ENCODE data around the gene SLC9A6. TPM values are rescaled to one million over a fixed set of nuclear protein-coding genes. Genes with fewer than 3 reads are reported as not detected.

SLC9A6 gene
- total and polyA plus RNA-seq, 2 of the 13 experiments (the other 11 are each of a cell fraction or from before 2014, with no cell fraction given), result 3.9 to 8.0 TPM

GRCh38 chrX:136063340-136064079 lies 78.3 kb downstream of the SLC9A6 start:
- no TSS peak for BruUV-seq (replicated peaks)
- ATAC-seq (no peak), FAIRE-seq (no peak), DNase-seq (ENCODE audit: low spot score) (no peak)
- H3K9me3 ChIP-seq (ENCODE audit: low read length), result no peaks in the 10 kb centered on the region
- no peaks in the 10 kb centered on the region for H3K36me3 ChIP-seq (replicated peaks in 1 of 2; ENCODE audit: control insufficient read depth in 1 of 2, insufficient read depth in 2 of 2, low read length in 2 of 2)
- H3K4me1 ChIP-seq (ENCODE audit: insufficient read depth, low read length), result no peaks in the 10 kb centered on the region
- no peaks in the 10 kb centered on the region for H4K20me1 ChIP-seq (ENCODE audit: insufficient read depth, low read length)
- ChIA-PET CTCF (ENCODE audit: low intra/inter-chr PET ratio, low total read pairs) (no interaction called here), POLR2A (no interaction called here)
- TF ChIP-seq PITX1 (CRISPR knock-in tag; IDR thresholded peaks at IDR 0.05) (no peak), ZNF639 (CRISPR knock-in tag; conservative IDR thresholded peaks at IDR 0.05) (no peak), ZNF552 (CRISPR knock-in tag; IDR thresholded peaks at IDR 0.05; ENCODE audit: borderline replicate concordance) (no peak), FOXC1 (CRISPR knock-in tag; IDR thresholded peaks at IDR 0.05; ENCODE audit: borderline replicate concordance) (no peak), ZNF234 (CRISPR knock-in tag; conservative IDR thresholded peaks at IDR 0.05) (no peak)
- no peaks in the 10 kb centered on the region for H3K79me2 ChIP-seq (ENCODE audit: insufficient read depth, low read length)
- 2% methylated on average over 5 of the region's 7 CpGs for WGBS (ENCODE audit: low lambda C conversion rate)
- no peak overlapping the region for H3K27ac ChIP-seq (ENCODE audit: extremely low read length, insufficient read depth, low read length)
- in situ Hi-C loops (cut with HindIII; ENCODE audit: extremely low pct_ligation_motif_present, low pct_unique_long_range_greater_than_20kb), result no loop called here
- no peak overlapping the region for H2AFZ ChIP-seq (ENCODE audit: low read length)
- H3K27me3 ChIP-seq (ENCODE audit: control insufficient read depth in 1 of 2, insufficient read depth in 2 of 2, low read length in 2 of 2), result no peaks in the 10 kb centered on the region; a peak in 1 of 5 replicates
- no peak overlapping the region for H3K4me3 ChIP-seq (replicated peaks in 1 of 3; ENCODE audit: insufficient read depth in 1 of 3, low read depth in 2 of 3, low read length in 3 of 3)
- intact Hi-C loops (cut with micrococcal nuclease; ENCODE audit: unreplicated experiment), result no loop called here
- H3K9ac ChIP-seq (ENCODE audit: insufficient read depth, low read depth, low read length), result no peak overlapping the region
- no peak overlapping the region for H3K4me2 ChIP-seq (ENCODE audit: low read depth, low read length)

GRCh38 chrX:136064661-136065043 lies 79.4 kb downstream of the SLC9A6 start:
- no peak overlapping the region for H3K4me2 ChIP-seq (ENCODE audit: low read depth, low read length)
- ATAC-seq (no peak), DNase-seq (ENCODE audit: low spot score) (no peak), FAIRE-seq (no peak)
- no peaks in the 10 kb centered on the region for H3K9me3 ChIP-seq (ENCODE audit: low read length)
- no peak overlapping the region for H3K27ac ChIP-seq (ENCODE audit: extremely low read length, insufficient read depth, low read length)
- no TSS peak for BruUV-seq (replicated peaks)
- no peak overlapping the region for H3K9ac ChIP-seq (ENCODE audit: insufficient read depth, low read depth, low read length)
- H3K4me1 ChIP-seq (ENCODE audit: insufficient read depth, low read length), result no peaks in the 10 kb centered on the region
- no peaks in the 10 kb centered on the region for H4K20me1 ChIP-seq (ENCODE audit: insufficient read depth, low read length)
- H3K4me3 ChIP-seq (replicated peaks in 1 of 3; ENCODE audit: insufficient read depth in 1 of 3, low read depth in 2 of 3, low read length in 3 of 3), result no peak overlapping the region
- ChIA-PET POLR2A (no interaction called here), CTCF (ENCODE audit: low intra/inter-chr PET ratio, low total read pairs) (no interaction called here)
- in situ Hi-C loops (cut with HindIII; ENCODE audit: extremely low pct_ligation_motif_present, low pct_unique_long_range_greater_than_20kb) (no loop called here), intact Hi-C loops (cut with micrococcal nuclease; ENCODE audit: unreplicated experiment) (no loop called here)
- no peaks in the 10 kb centered on the region for H3K36me3 ChIP-seq (replicated peaks in 1 of 2; ENCODE audit: control insufficient read depth in 1 of 2, insufficient read depth in 2 of 2, low read length in 2 of 2)
- no peaks in the 10 kb centered on the region for H3K79me2 ChIP-seq (ENCODE audit: insufficient read depth, low read length)
- no peak overlapping the region for H2AFZ ChIP-seq (ENCODE audit: low read length)
- H3K27me3 ChIP-seq (ENCODE audit: control insufficient read depth in 1 of 2, insufficient read depth in 2 of 2, low read length in 2 of 2), result no peaks in the 10 kb centered on the region; a peak in 1 of 5 replicates
- WGBS (ENCODE audit: low lambda C conversion rate), result 11% methylated on average over 3 of the region's 3 CpGs
- TF ChIP-seq ATF5 (CRISPR knock-in tag; IDR thresholded peaks at IDR 0.05; ENCODE audit: low read depth) (no peak), STAT6 (CRISPR knock-in tag; IDR thresholded peaks at IDR 0.05; ENCODE audit: borderline replicate concordance) (no peak), ZSCAN30 (CRISPR knock-in tag; IDR thresholded peaks at IDR 0.05) (no peak), GPN1 (CRISPR knock-in tag; IDR thresholded peaks at IDR 0.05; ENCODE audit: borderline replicate concordance) (no peak), SRSF4 (IDR thresholded peaks at IDR 0.05; ENCODE audit: low read depth, low read length, poor library complexity, severe bottlenecking) (no peak), GLMP (CRISPR knock-in tag; IDR thresholded peaks at IDR 0.05; ENCODE audit: borderline replicate concordance) (no peak)
